Nephron (organoid): ENCODE data around the gene PDE11A.

Experiments
- H3K27ac Mint-ChIP-seq, 3 experiments: 2 replicates each; pipeline ENCODE4 v1.8.0; 2020; ENCODE audit warnings: mixed read lengths in 3 of 3, mild to moderate bottlenecking in 2 of 3, moderate library complexity in 1 of 3
- H3K27me3 Mint-ChIP-seq: 2 replicates; pipeline ENCODE4 v1.8.0; 2021; ENCODE audit warnings: low read depth, mild to moderate bottlenecking, moderate library complexity, mixed read lengths
- H3K36me3 Mint-ChIP-seq: 2 replicates; pipeline ENCODE4 v1.8.0; 2020; ENCODE audit warnings: low read depth, mixed read lengths
- H3K4me1 Mint-ChIP-seq: 2 replicates; pipeline ENCODE4 v1.8.0; 2020; ENCODE audit warnings: mixed read lengths
- H3K4me3 Mint-ChIP-seq, 3 experiments: 2 replicates each; pipeline ENCODE4 v1.8.0; 2020; ENCODE audit warnings: mild to moderate bottlenecking in 3 of 3, mixed read lengths in 3 of 3, moderate library complexity in 2 of 3
- H3K9me3 Mint-ChIP-seq: 2 replicates; pipeline ENCODE4 v1.8.0; 2020; ENCODE audit warnings: mixed read lengths
- TF ChIP-seq, protein P1 (sequence below), 3 experiments: fragments of 200-600 bp; sonication (generic); IDR thresholded peaks; one replicate each; pipeline ENCODE4 v1.5.0; 2021; ENCODE audit warnings: antibody characterized with exemption in 3 of 3; ENCODE audit not compliant: unreplicated experiment in 3 of 3

Gene PDE11A

DNA sequence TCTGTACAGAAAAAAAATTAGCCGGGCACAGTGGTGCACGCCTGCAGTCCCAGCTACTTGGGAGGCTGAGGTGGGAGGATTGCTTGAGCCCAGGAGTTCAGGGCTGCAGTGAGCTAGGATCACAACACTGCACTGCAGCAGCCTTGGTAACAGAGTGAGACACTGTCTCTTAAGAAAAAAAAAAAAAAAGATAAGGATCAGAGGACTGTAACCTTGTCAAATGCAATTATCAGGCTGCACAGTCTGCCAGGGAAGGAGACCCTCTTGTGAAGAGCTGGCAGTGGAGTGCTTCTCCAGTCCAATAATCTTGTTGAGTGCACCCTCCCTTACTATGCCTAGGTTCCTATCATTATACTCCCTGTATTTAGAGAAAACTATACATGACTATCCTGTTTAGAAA is 330.7 kb downstream of the PDE11A start:
- Mint-ChIP-seq H3K27me3 (no peaks in the 10 kb centered on the region), H3K4me1 (peaks cover 34% of the 10 kb centered on the region), H3K9me3 (peaks cover 10% of the 10 kb centered on the region), H3K36me3 (no peaks in the 10 kb centered on the region), H3K4me3 (no peak overlapping the region), H3K27ac (peak overlapping the region; percentile 72 to 97 (median 95))
- TF ChIP-seq, protein P1, sequence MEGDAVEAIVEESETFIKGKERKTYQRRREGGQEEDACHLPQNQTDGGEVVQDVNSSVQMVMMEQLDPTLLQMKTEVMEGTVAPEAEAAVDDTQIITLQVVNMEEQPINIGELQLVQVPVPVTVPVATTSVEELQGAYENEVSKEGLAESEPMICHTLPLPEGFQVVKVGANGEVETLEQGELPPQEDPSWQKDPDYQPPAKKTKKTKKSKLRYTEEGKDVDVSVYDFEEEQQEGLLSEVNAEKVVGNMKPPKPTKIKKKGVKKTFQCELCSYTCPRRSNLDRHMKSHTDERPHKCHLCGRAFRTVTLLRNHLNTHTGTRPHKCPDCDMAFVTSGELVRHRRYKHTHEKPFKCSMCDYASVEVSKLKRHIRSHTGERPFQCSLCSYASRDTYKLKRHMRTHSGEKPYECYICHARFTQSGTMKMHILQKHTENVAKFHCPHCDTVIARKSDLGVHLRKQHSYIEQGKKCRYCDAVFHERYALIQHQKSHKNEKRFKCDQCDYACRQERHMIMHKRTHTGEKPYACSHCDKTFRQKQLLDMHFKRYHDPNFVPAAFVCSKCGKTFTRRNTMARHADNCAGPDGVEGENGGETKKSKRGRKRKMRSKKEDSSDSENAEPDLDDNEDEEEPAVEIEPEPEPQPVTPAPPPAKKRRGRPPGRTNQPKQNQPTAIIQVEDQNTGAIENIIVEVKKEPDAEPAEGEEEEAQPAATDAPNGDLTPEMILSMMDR (IDR thresholded peaks at IDR 0.05; ENCODE audit: unreplicated experiment in 3 of 3) = no peak

DNA sequence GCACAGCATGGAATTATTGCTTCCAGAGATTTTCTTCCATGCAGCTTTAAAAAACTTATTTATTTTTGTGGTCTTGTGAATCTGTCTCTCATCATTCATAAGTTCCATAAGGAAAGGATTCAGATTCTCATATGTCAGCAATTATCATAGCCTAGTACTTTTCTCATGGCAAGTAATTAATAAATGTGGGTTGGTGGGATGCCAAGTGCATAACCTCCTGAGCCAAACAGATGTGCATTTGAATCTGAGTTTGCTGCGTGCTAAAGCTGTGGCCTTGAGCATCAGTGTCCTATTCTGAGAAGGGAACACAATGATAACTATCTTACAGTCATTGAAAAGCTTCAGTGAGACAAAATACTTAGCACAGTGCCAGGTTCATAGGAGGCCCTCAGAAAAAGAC is 331.9 kb downstream of the PDE11A start:
- Mint-ChIP-seq H3K27me3 (no peaks in the 10 kb centered on the region), H3K27ac (peak overlapping the region; percentile 95 to 97 (median 97)), H3K36me3 (no peaks in the 10 kb centered on the region), H3K4me3 (no peak overlapping the region), H3K9me3 (peaks cover 7% of the 10 kb centered on the region), H3K4me1 (peaks cover 23% of the 10 kb centered on the region)
- TF ChIP-seq, protein P1 (IDR thresholded peaks at IDR 0.05; ENCODE audit: unreplicated experiment in 3 of 3) = no peak

GRCh38 chr2:177738461-177739235 is 333.9 kb downstream of the PDE11A start:
- Mint-ChIP-seq H3K9me3 (peaks cover 7% of the 10 kb centered on the region), H3K27me3 (no peaks in the 10 kb centered on the region), H3K4me3 (no peak overlapping the region), H3K27ac (peak overlapping the region; percentile 95 to 97 (median 97)), H3K36me3 (no peaks in the 10 kb centered on the region), H3K4me1 (peaks cover 29% of the 10 kb centered on the region)
- TF ChIP-seq, protein P1 (IDR thresholded peaks at IDR 0.05; ENCODE audit: unreplicated experiment in 3 of 3) = no peak

DNA sequence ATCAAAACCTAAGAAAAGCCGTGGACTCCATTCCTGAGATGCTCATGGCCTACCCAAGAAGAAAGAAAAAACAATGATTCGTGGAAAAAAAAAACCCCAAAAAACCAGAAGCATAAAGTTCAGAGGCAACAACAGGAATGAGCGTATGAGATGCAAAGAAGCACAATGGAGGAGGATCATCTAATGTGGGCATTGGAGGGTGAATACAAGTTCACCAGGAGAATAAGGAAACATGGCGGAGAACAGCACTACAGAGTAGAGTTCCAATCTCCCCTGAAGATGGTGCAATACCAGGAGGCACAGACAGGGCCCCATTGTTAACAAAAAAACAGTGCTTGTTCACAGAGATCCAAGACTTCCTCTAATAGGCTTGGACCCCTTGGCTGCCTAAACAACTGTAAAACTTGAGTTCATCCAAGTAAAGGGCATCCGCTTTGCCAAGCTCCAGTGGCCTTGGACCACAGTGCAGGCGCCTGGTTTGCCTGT is 337.2 kb downstream of the PDE11A start:
- Mint-ChIP-seq H3K9me3 (peaks cover 2% of the 10 kb centered on the region), H3K4me3 (no peak overlapping the region), H3K36me3 (no peaks in the 10 kb centered on the region), H3K27me3 (no peaks in the 10 kb centered on the region), H3K27ac (peak overlapping the region in 2 of 3 experiments; percentile 81 to 83), H3K4me1 (peaks cover 50% of the 10 kb centered on the region)
- TF ChIP-seq, protein P1 (IDR thresholded peaks at IDR 0.05; ENCODE audit: unreplicated experiment in 3 of 3) = no peak

DNA sequence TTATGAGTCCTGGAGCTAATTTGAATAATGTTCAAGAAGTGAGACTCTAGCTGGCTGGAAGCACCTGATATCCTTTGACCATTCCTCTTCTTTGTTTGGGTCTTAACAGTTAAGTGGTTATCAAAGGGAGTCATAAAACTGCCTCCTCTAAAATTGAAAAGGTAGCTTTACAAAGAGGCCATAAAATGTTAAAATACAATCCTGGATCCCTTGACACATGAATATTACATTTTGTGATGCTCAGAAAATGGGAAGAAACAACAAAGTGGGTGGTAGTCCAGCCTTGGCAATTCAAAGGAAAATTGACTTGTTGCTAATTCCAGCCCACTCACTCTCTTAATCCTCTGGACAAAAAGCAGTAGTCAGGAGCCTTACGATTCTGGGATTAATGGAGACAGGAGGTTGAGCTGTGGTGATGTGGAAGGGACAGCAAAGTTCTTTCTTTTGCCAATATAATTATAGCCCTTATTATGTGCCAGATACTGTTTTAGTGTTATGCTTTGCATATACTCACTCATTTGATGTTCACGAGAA is 339.2 kb downstream of the PDE11A start:
- Mint-ChIP-seq H3K4me1 (peaks cover 52% of the 10 kb centered on the region), H3K9me3 (peaks cover 2% of the 10 kb centered on the region), H3K27ac (peak overlapping the region; percentile 83 to 94 (median 94)), H3K36me3 (no peaks in the 10 kb centered on the region), H3K27me3 (no peaks in the 10 kb centered on the region), H3K4me3 (no peak overlapping the region)
- TF ChIP-seq, protein P1 (IDR thresholded peaks at IDR 0.05; ENCODE audit: unreplicated experiment in 3 of 3) = no peak
